Measurements from ENCODE around the gene SPHK2.

DNA sequence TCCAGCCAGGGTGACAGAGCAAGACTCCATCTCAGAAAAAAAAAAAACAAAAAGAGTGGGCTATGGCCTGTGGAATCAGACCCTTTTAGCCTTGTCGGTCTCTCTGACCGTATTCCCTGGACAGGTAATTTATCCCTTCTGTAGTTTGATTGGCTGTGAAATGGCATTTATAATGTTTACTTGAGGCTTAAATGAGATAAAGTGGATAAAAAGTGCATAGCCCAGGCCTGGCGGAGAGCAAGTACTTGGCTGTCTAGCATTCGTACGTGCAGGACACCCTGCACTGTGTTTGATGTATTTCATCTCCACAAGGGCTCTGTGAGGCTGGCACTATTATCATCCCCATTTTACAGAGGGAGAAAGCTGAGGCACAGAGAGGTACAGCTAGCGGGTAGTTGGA, 46.5 kb downstream of the SPHK2 start:
- no peak for TF ChIP-seq POLR2A (IDR thresholded peaks at IDR 0.05; ENCODE audit: low read depth, low read length)
- TF ChIP-seq POLR2AphosphoS5 (IDR thresholded peaks at IDR 0.05; ENCODE audit: low read depth, low read length), result no peak
- TF ChIP-seq POU2F2 (IDR thresholded peaks at IDR 0.05; ENCODE audit: low read depth, low read length), result no peak
